ENCODE data around the gene APPBP2.

- TF ChIP-seq RAD21 (IDR thresholded peaks at IDR 0.05; ENCODE audit: low read depth) (no peak), REST (IDR thresholded peaks at IDR 0.05; ENCODE audit: low read depth) (no peak), TCF12 (IDR thresholded peaks at IDR 0.05; ENCODE audit: low read depth) (no peak)
These were observed 122.6 kb downstream of the APPBP2 start for GRCh38 chr17:60403523-60403810.
